Nephron progenitor cell (in vitro differentiated cells): ENCODE results near the gene HTT.
A peak's percentile ranks its signal among the peaks of the same experiment; 100 is the strongest.

Source experiments
- DNase-seq: peaks from one replicate; pipeline ENCODE4 v3.0.0; 2021
- H3K27ac Mint-ChIP-seq: 2 replicates; pipeline ENCODE4 v1.8.0; 2021; ENCODE audit warnings: mild to moderate bottlenecking, moderate library complexity, mixed read lengths
- H3K27me3 Mint-ChIP-seq: 2 replicates; pipeline ENCODE4 v1.8.0; 2021; ENCODE audit warnings: mild to moderate bottlenecking, low read depth, mixed read lengths; ENCODE audit not compliant: poor library complexity
- H3K36me3 Mint-ChIP-seq: 2 replicates; pipeline ENCODE4 v1.8.0; 2021; ENCODE audit warnings: low read depth, mixed read lengths
- H3K4me1 Mint-ChIP-seq: 2 replicates; pipeline ENCODE4 v1.8.0; 2021; ENCODE audit warnings: mixed read lengths
- H3K4me3 Mint-ChIP-seq: 2 replicates; pipeline ENCODE4 v1.8.0; 2021; ENCODE audit warnings: mild to moderate bottlenecking, moderate library complexity, mixed read lengths
- H3K9me3 Mint-ChIP-seq: 2 replicates; pipeline ENCODE4 v1.8.0; 2021; ENCODE audit warnings: mild to moderate bottlenecking, moderate library complexity, mixed read lengths
- CTCF ChIP-seq: fragments of 200-600 bp; sonication (generic); IDR thresholded peaks from 2 replicates; pipeline ENCODE4 v1.5.0; 2021; ENCODE audit warnings: antibody characterized with exemption

HTT gene

DNA sequence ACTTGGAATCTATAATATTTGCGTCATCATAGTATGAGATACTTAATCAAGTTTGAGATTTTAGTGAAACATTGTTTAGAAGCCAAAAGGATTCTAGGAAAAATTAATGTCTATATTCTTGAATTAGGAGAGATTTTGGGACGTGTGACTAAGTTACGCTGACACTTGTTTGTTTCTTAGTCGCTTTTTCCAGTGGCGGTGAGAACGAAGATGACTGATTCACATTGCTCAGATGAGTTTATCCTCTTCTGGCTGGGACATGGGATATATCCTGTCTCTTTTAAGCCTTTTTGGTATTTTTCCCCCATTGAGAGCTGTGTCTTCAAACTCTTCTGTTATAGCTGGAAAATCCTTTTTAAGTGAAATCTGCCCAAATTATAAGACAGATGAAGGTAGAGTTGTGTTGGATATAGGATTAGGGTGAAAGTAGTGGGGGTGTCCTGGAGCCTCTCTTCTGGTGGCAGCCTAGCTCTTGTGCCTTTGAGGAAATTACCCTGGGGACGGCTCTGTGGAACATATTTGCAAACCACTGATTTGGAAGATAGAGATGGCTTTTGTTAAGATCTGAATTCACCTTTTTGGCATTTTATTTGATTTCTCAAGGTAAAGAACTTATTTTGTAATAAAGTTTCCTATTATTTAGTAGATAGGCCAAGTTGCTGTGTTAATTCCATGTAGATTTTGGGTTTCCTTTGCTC is 49.7 kb downstream of the HTT start:
- no peak for TF ChIP-seq CTCF
- H3K4me1 Mint-ChIP-seq: peaks cover 19% of the 10 kb centered on the region
- no peak for DNase-seq
- no peaks in the 10 kb centered on the region for H3K9me3 Mint-ChIP-seq
- H3K27me3 Mint-ChIP-seq: no peaks in the 10 kb centered on the region
- H3K27ac Mint-ChIP-seq: peak overlapping the region; percentile 49
- H3K36me3 Mint-ChIP-seq: peaks cover 68% of the 10 kb centered on the region
- H3K4me3 Mint-ChIP-seq: no peak overlapping the region

GRCh38 chr4:3127112-3127511 is 52.6 kb downstream of the HTT start:
- H3K9me3 Mint-ChIP-seq: no peaks in the 10 kb centered on the region
- DNase-seq: no peak
- no peak for TF ChIP-seq CTCF
- H3K36me3 Mint-ChIP-seq: peaks cover 64% of the 10 kb centered on the region
- no peak overlapping the region for H3K27ac Mint-ChIP-seq
- H3K4me3 Mint-ChIP-seq: no peak overlapping the region
- H3K4me1 Mint-ChIP-seq: peaks cover 18% of the 10 kb centered on the region
- H3K27me3 Mint-ChIP-seq: no peaks in the 10 kb centered on the region

DNA sequence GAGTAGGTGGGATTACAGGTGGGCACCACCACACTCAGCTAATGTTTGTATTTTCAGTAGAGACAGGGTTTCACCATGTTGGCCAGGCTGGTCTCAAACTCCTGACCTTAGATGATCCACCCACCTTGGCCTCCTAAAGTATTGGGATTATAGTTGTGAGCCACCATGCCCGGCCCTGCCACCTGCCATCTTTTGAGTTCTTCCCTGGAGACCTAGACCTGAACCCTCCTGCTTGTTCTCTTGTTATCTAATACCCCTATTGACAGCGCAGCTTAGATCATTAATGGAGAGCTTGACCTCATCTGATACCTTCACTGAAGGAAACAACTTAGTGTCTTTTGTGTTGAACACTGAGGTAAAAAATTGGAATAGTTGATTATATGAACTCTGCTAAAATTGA is 53.6 kb downstream of the HTT start:
- peak overlapping the region; percentile 20 for H3K27ac Mint-ChIP-seq
- DNase-seq: no peak
- peaks cover 10% of the 10 kb centered on the region for H3K4me1 Mint-ChIP-seq
- no peak overlapping the region for H3K4me3 Mint-ChIP-seq
- TF ChIP-seq CTCF: no peak
- no peaks in the 10 kb centered on the region for H3K9me3 Mint-ChIP-seq
- no peaks in the 10 kb centered on the region for H3K27me3 Mint-ChIP-seq
- peaks cover 67% of the 10 kb centered on the region for H3K36me3 Mint-ChIP-seq

DNA sequence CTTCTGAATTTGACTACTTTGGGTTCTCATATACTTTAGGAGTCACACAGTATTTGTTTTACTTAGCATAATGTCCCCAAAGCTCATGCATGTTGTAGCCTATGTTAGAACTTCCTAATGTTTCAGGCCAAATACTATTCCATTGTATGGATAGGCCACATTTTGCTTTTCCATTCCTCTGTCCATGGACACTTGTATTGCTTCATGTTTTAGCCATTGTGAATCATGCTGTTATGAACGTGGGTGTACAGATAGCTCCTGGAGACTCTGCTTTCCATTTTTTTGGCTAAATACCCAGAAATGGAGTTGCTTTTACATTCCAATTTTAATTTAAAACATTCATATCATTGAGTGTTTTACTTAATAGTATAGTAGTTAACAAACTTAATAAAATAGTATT is 54.5 kb downstream of the HTT start:
- H3K4me3 Mint-ChIP-seq: no peak overlapping the region
- H3K27me3 Mint-ChIP-seq: no peaks in the 10 kb centered on the region
- no peak for DNase-seq
- H3K4me1 Mint-ChIP-seq: peaks cover 1% of the 10 kb centered on the region
- H3K36me3 Mint-ChIP-seq: peaks cover 69% of the 10 kb centered on the region
- no peak for TF ChIP-seq CTCF
- H3K27ac Mint-ChIP-seq: peak overlapping the region; percentile 60
- no peaks in the 10 kb centered on the region for H3K9me3 Mint-ChIP-seq

GRCh38 chr4:3130201-3130600 is 55.7 kb downstream of the HTT start:
- peaks cover 73% of the 10 kb centered on the region for H3K36me3 Mint-ChIP-seq
- H3K4me3 Mint-ChIP-seq: no peak overlapping the region
- no peaks in the 10 kb centered on the region for H3K9me3 Mint-ChIP-seq
- no peaks in the 10 kb centered on the region for H3K4me1 Mint-ChIP-seq
- no peaks in the 10 kb centered on the region for H3K27me3 Mint-ChIP-seq
- no peak overlapping the region for H3K27ac Mint-ChIP-seq
- no peak for TF ChIP-seq CTCF
- DNase-seq: no peak

GRCh38 chr4:3130826-3131225 is 56.3 kb downstream of the HTT start:
- Mint-ChIP-seq H3K9me3 (no peaks in the 10 kb centered on the region), H3K4me1 (no peaks in the 10 kb centered on the region), H3K36me3 (peaks cover 75% of the 10 kb centered on the region), H3K27me3 (no peaks in the 10 kb centered on the region), H3K4me3 (no peak overlapping the region), H3K27ac (no peak overlapping the region)
- no peak for TF ChIP-seq CTCF
- DNase-seq: no peak
